Esophagus muscularis mucosa (tissue), 4 donors: ENCODE results near the gene DLG1. TPM values are rescaled to one million over a fixed set of nuclear protein-coding genes. Genes with fewer than 3 reads are reported as not detected.

Experiments
- DNase-seq: peaks from one replicate; pipeline ENCODE4 v3.0.0-alpha.2; 2017; ENCODE audit errors: extremely low spot score
- H3K27ac ChIP-seq, 4 donors: fragments of 200-600 bp; sonication (generic); replicated peaks in 1 of 4; 1 replicate in 3 of 4; 2 replicates in 1 of 4; pipeline ENCODE4 v1.5.1; 2016 to 2019; ENCODE audit warnings: mild to moderate bottlenecking in 1 of 4
- H3K27me3 ChIP-seq, 4 donors: fragments of 200-600 bp; sonication (generic); one replicate each; pipeline versions ENCODE4 v1.5.1 to v1.6.0; 2016 to 2019
- H3K36me3 ChIP-seq, 4 donors: fragments of 200-600 bp; sonication (generic); one replicate each; pipeline ENCODE4 v1.5.1; 2016 to 2019
- H3K4me1 ChIP-seq, 4 donors: fragments of 200-600 bp; sonication (generic); one replicate each; pipeline ENCODE4 v1.5.1; 2016 to 2019
- H3K4me3 ChIP-seq, 4 donors: fragments of 200-600 bp; sonication (generic); 1 replicate in 2 of 4; 2 replicates in 2 of 4; pipeline ENCODE4 v1.5.1; 2016 to 2019; ENCODE audit warnings: mild to moderate bottlenecking in 4 of 4, moderate library complexity in 1 of 4
- H3K9me3 ChIP-seq, 4 donors: fragments of 200-600 bp; sonication (generic); 1 replicate in 3 of 4; 2 replicates in 1 of 4; pipeline ENCODE4 v1.5.1; 2016 to 2019
- CTCF ChIP-seq, 3 experiments: fragments of 200-600 bp in 2 of 3; fragments of 450-650 bp in 1 of 3; sonication (generic) in 2 of 3; IDR thresholded peaks; one replicate each; pipeline ENCODE4 v1.5.1; 2017 to 2019; ENCODE audit warnings: antibody characterized with exemption in 3 of 3, mild to moderate bottlenecking in 2 of 3, moderate library complexity in 1 of 3
- EP300 ChIP-seq: sonication (generic); formaldehyde crosslinking; IDR thresholded peaks from one replicate; pipeline ENCODE4 v1.6.1; 2017; ENCODE audit warnings: antibody characterized with exemption
- POLR2A ChIP-seq: fragments of 450-650 bp; IDR thresholded peaks from one replicate; pipeline ENCODE4 v1.6.1; 2017; ENCODE audit warnings: antibody characterized with exemption, moderate library complexity, mild to moderate bottlenecking, low read depth
- POLR2AphosphoS5 ChIP-seq, 2 donors: sonication (generic); formaldehyde crosslinking; IDR thresholded peaks; one replicate each; pipeline ENCODE4 v1.6.1; 2017; ENCODE audit warnings: antibody characterized with exemption in 2 of 2
- WGBS: methylation state at CpG from one replicate; pipeline ENCODE4 v1.1.5; 2018; 5-methylcytosine and 5-hydroxymethylcytosine counted together
- intact Hi-C: fragments of 100-400 bp; cut with DNase I; formaldehyde crosslinking; loops from one replicate; pipeline ENCODE4 v1.15.1; 2023
- total RNA-seq, 4 donors: library from RNA; depleted of rRNA; stranded (reverse); fragments of >200 nt; gene quantifications; one replicate each; pipeline versions ENCODE4 v1.1.0 to v1.2.1, GENCODE V29; 2016

DLG1 gene
- total RNA-seq, 4 donors from 2014 or later = 56.8 to 73.1 (median 69.1) TPM

GRCh38 chr3:197025736-197026480, 272.5 kb downstream of the DLG1 start:
- peaks cover 19 to 23% (median 20%) of the 10 kb centered on the region in 4 donors for H3K4me1 ChIP-seq
- no peaks in the 10 kb centered on the region for H3K36me3 ChIP-seq
- no peak overlapping the region for H3K4me3 ChIP-seq
- no peak overlapping the region for H3K27ac ChIP-seq
- TF ChIP-seq POLR2A = no peak
- no peak for TF ChIP-seq EP300
- no peak for TF ChIP-seq POLR2AphosphoS5 (IDR thresholded peaks at IDR 0.05)
- no peak for TF ChIP-seq CTCF (IDR thresholded peaks at IDR 0.05)
- no peaks in the 10 kb centered on the region for H3K9me3 ChIP-seq
- intact Hi-C loops = no loop called here
- 89% methylated on average over 10 of the region's 21 CpGs for WGBS
- DNase-seq = no peak
- peaks cover 0 to 60% (median 12%) of the 10 kb centered on the region in 4 donors for H3K27me3 ChIP-seq

- TF ChIP-seq POLR2AphosphoS5 (IDR thresholded peaks at IDR 0.05) = no peak
- TF ChIP-seq CTCF (IDR thresholded peaks at IDR 0.05) = no peak
- TF ChIP-seq POLR2A = no peak
- no peak for TF ChIP-seq EP300
- DNase-seq = no peak
- H3K27me3 ChIP-seq = peaks cover 0 to 53% (median 12%) of the 10 kb centered on the region in 4 donors
- intact Hi-C loops = no loop called here
- no peaks in the 10 kb centered on the region for H3K9me3 ChIP-seq
- H3K4me1 ChIP-seq = peaks cover 15 to 23% (median 20%) of the 10 kb centered on the region in 4 donors
- H3K27ac ChIP-seq = no peak overlapping the region
- H3K36me3 ChIP-seq = no peaks in the 10 kb centered on the region
- WGBS = 92% methylated on average over 28 of the region's 28 CpGs
- H3K4me3 ChIP-seq = no peak overlapping the region
Observed at GRCh38 chr3:197024881-197025735, 273.3 kb downstream of the DLG1 start.

- no peak for DNase-seq
- Histone ChIP-seq H3K4me1 (peaks cover 7 to 14% (median 10%) of the 10 kb centered on the region in 4 donors), H3K27ac (no peak overlapping the region), H3K4me3 (no peak overlapping the region), H3K9me3 (no peaks in the 10 kb centered on the region), H3K27me3 (peaks cover 0 to 44% (median 4%) of the 10 kb centered on the region in 4 donors), H3K36me3 (no peaks in the 10 kb centered on the region)
- no peak for TF ChIP-seq CTCF (IDR thresholded peaks at IDR 0.05)
- no peak for TF ChIP-seq POLR2AphosphoS5 (IDR thresholded peaks at IDR 0.05)
- no peak for TF ChIP-seq POLR2A
- no peak for TF ChIP-seq EP300
- WGBS = 73% methylated on average over 33 of the region's 36 CpGs
- intact Hi-C loops = no loop called here
Observed at GRCh38 chr3:197023998-197024651, 274.3 kb downstream of the DLG1 start.

- WGBS = 54% methylated on average over 24 of the region's 27 CpGs
- intact Hi-C loops = no loop called here
- TF ChIP-seq POLR2A (no peak), CTCF (IDR thresholded peaks at IDR 0.05) (no peak), POLR2AphosphoS5 (IDR thresholded peaks at IDR 0.05) (no peak), EP300 (no peak)
- Histone ChIP-seq H3K4me1 (peaks cover 0 to 7% (median 4%) of the 10 kb centered on the region in 4 donors), H3K27me3 (peaks cover 0 to 37% (median 0%) of the 10 kb centered on the region in 4 donors), H3K9me3 (no peaks in the 10 kb centered on the region), H3K4me3 (no peak overlapping the region), H3K36me3 (no peaks in the 10 kb centered on the region), H3K27ac (no peak overlapping the region)
- DNase-seq = no peak
Observed at GRCh38 chr3:197023241-197023997, 275.0 kb downstream of the DLG1 start.
